Liver (tissue), 3 donors: ENCODE measurements around the gene COX5B.
"Not testable (repeated sequence)": the region's sequence is repeated elsewhere in the genome, so short reads cannot be mapped to it uniquely, and the experiment has no call there.

Experiments
- GABPA ChIP-seq, 2 donors: IDR thresholded peaks in 1 of 2; conservative IDR thresholded peaks in 1 of 2; 2 replicates each; pipeline ENCODE4 v1.6.1; 2016; ENCODE audit warnings: antibody characterized with exemption in 2 of 2, mild to moderate bottlenecking in 1 of 2, moderate library complexity in 1 of 2
- HNF4A ChIP-seq, 2 donors: conservative IDR thresholded peaks; 2 replicates each; pipeline ENCODE4 v1.6.1; 2016; ENCODE audit warnings: antibody characterized with exemption in 2 of 2, mild to moderate bottlenecking in 2 of 2
- RAD21 ChIP-seq, 2 donors: IDR thresholded peaks; 2 replicates each; pipeline ENCODE4 v1.6.1; 2016; ENCODE audit warnings: antibody characterized with exemption in 2 of 2, mild to moderate bottlenecking in 2 of 2
- SP1 ChIP-seq: IDR thresholded peaks from 2 replicates; pipeline ENCODE4 v1.6.1; 2018; ENCODE audit warnings: antibody characterized with exemption, mild to moderate bottlenecking
- TAF1 ChIP-seq: conservative IDR thresholded peaks from 2 replicates; pipeline ENCODE4 v1.6.1; 2016; ENCODE audit warnings: antibody characterized with exemption, mild to moderate bottlenecking
- TF ChIP-seq, protein P1 (sequence below): fragments of 150-350 bp; IDR thresholded peaks from 2 replicates; pipeline ENCODE4 v1.5.1; 2017; ENCODE audit warnings: improper control_type of control experiment, low read depth, low read length; ENCODE audit not compliant: missing input control
- TF ChIP-seq, protein P2 (sequence below): IDR thresholded peaks from 2 replicates; pipeline ENCODE4 v1.6.1; 2016; ENCODE audit warnings: antibody characterized with exemption
- TF ChIP-seq, protein P3 (sequence below): IDR thresholded peaks from 2 replicates; pipeline ENCODE4 v1.6.1; 2016; ENCODE audit warnings: antibody characterized with exemption
- TF ChIP-seq, protein P4 (sequence below): IDR thresholded peaks from 2 replicates; pipeline ENCODE4 v1.6.1; 2016; ENCODE audit warnings: antibody characterized with exemption, mild to moderate bottlenecking
- donor health status: healthy.
- donor health status: healthy.

DNA sequence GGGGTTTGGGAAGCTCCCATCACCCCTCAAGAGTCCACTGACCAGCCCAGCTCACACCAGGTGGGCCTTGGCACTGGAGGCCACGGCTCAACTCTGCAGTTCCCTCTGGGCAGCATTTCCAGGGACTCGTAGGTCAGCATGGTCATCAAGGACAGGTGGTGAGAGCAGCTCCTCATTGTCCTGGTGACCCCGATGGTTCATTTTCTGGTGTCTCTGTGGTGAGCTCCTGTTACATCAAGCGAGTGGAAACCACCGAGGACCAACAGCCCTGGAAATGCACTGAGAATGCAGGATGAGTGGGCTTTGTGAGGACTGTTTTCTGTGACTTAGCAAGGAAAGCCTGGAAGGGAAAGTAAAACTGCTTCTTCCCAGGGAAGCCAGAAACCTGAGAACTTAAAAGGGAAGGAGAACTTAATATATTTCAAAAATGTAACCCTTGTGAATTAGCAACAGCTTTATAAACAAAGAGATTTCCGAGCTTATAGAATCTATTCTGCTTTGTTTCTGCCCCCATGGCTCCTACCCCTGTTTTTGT, 26.8 kb downstream of the COX5B start:
- TF ChIP-seq, protein P1, sequence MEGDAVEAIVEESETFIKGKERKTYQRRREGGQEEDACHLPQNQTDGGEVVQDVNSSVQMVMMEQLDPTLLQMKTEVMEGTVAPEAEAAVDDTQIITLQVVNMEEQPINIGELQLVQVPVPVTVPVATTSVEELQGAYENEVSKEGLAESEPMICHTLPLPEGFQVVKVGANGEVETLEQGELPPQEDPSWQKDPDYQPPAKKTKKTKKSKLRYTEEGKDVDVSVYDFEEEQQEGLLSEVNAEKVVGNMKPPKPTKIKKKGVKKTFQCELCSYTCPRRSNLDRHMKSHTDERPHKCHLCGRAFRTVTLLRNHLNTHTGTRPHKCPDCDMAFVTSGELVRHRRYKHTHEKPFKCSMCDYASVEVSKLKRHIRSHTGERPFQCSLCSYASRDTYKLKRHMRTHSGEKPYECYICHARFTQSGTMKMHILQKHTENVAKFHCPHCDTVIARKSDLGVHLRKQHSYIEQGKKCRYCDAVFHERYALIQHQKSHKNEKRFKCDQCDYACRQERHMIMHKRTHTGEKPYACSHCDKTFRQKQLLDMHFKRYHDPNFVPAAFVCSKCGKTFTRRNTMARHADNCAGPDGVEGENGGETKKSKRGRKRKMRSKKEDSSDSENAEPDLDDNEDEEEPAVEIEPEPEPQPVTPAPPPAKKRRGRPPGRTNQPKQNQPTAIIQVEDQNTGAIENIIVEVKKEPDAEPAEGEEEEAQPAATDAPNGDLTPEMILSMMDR: not testable (repeated sequence)
- TF ChIP-seq GABPA (IDR thresholded peaks at IDR 0.05 in 1 of 2, conservative IDR thresholded peaks at IDR 0.05 in 1 of 2); SP1; TAF1; HNF4A (conservative IDR thresholded peaks at IDR 0.05); RAD21 (IDR thresholded peaks at IDR 0.05): not testable (repeated sequence)
- TF ChIP-seq, protein P2, sequence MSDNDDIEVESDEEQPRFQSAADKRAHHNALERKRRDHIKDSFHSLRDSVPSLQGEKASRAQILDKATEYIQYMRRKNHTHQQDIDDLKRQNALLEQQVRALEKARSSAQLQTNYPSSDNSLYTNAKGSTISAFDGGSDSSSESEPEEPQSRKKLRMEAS: not testable (repeated sequence)
- TF ChIP-seq, protein P3, sequence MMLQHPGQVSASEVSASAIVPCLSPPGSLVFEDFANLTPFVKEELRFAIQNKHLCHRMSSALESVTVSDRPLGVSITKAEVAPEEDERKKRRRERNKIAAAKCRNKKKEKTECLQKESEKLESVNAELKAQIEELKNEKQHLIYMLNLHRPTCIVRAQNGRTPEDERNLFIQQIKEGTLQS: not testable (repeated sequence)
- TF ChIP-seq, protein P4, sequence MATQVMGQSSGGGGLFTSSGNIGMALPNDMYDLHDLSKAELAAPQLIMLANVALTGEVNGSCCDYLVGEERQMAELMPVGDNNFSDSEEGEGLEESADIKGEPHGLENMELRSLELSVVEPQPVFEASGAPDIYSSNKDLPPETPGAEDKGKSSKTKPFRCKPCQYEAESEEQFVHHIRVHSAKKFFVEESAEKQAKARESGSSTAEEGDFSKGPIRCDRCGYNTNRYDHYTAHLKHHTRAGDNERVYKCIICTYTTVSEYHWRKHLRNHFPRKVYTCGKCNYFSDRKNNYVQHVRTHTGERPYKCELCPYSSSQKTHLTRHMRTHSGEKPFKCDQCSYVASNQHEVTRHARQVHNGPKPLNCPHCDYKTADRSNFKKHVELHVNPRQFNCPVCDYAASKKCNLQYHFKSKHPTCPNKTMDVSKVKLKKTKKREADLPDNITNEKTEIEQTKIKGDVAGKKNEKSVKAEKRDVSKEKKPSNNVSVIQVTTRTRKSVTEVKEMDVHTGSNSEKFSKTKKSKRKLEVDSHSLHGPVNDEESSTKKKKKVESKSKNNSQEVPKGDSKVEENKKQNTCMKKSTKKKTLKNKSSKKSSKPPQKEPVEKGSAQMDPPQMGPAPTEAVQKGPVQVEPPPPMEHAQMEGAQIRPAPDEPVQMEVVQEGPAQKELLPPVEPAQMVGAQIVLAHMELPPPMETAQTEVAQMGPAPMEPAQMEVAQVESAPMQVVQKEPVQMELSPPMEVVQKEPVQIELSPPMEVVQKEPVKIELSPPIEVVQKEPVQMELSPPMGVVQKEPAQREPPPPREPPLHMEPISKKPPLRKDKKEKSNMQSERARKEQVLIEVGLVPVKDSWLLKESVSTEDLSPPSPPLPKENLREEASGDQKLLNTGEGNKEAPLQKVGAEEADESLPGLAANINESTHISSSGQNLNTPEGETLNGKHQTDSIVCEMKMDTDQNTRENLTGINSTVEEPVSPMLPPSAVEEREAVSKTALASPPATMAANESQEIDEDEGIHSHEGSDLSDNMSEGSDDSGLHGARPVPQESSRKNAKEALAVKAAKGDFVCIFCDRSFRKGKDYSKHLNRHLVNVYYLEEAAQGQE: not testable (repeated sequence)
